Measurements from ENCODE around the gene DCC.

GRCh38 chr18:52615321-52615720 is 275.3 kb downstream of the DCC start:
- no peak for TF ChIP-seq POLR2A (IDR thresholded peaks at IDR 0.05; ENCODE audit: low read length)
- no peak for TF ChIP-seq GATA1 (IDR thresholded peaks at IDR 0.05; ENCODE audit: low read depth, low read length)
